NK-92 treated with Interleukin-12 subunit alpha and Interleukin-12 subunit beta, amount 100 ng/mL, for 24 hours (cell line): ENCODE data around the gene VAMP2.
A peak's percentile ranks its signal among the peaks of the same experiment; 100 is the strongest.

Experiments
- DNase-seq: peaks from one replicate; lab custom pipeline; 2025; lab: John Stamatoyannopoulos, UW

The VAMP2 gene

GRCh38 chr17:8162233-8162996, at the start of gene VAMP2:
VAMP2 (minus strand) TSS chr17:8162948; CDS start chr17:8162879, 69 bp downstream.
- peak; percentile 48 for DNase-seq

- no peak for DNase-seq
Observed at GRCh38 chr17:8210761-8211458, 48.2 kb upstream of the VAMP2 start.

- peak; percentile 73 for DNase-seq
Observed at GRCh38 chr17:8209907-8210760, 47.4 kb upstream of the VAMP2 start, which contains the start of gene AURKB. AURKB (minus strand) TSS chr17:8210575; CDS start chr17:8210224, 351 bp downstream.

- no peak for DNase-seq
Observed at GRCh38 chr17:8206536-8206935, 43.8 kb upstream of the VAMP2 start.

- DNase-seq: no peak
Observed at GRCh38 chr17:8204761-8205555, 42.2 kb upstream of the VAMP2 start.

GRCh38 chr17:8192070-8192815, 29.5 kb upstream of the VAMP2 start:
- no peak for DNase-seq

GRCh38 chr17:8190506-8190905, 27.8 kb upstream of the VAMP2 start:
- no peak for DNase-seq

GRCh38 chr17:8189711-8190477, 27.1 kb upstream of the VAMP2 start, which contains the start of gene BORCS6:
BORCS6 (minus strand) TSS chr17:8190180; CDS start chr17:8190140, 40 bp downstream.
- DNase-seq: peak; percentile 91

- no peak for DNase-seq
Observed at GRCh38 chr17:8189041-8189710, 26.4 kb upstream of the VAMP2 start.

- DNase-seq: no peak
Observed at GRCh38 chr17:8188263-8188839, 25.6 kb upstream of the VAMP2 start.

- DNase-seq: peak; percentile 65
Observed at GRCh38 chr17:8187517-8188262, 24.9 kb upstream of the VAMP2 start.

- peak; percentile 63 for DNase-seq
Observed at GRCh38 chr17:8186787-8187516, 24.2 kb upstream of the VAMP2 start.

- DNase-seq: no peak
Observed at GRCh38 chr17:8186446-8186786, 23.7 kb upstream of the VAMP2 start.

GRCh38 chr17:8185582-8186445, 23.1 kb upstream of the VAMP2 start:
- DNase-seq: peak; percentile 59

- DNase-seq: no peak
Observed at GRCh38 chr17:8176998-8177731, 14.4 kb upstream of the VAMP2 start.
